Activated CD4-positive, CD25-positive, alpha-beta regulatory T cell (primary cell): Measurements from ENCODE around the gene AOAH.

ENCODE experiments used
- DNase-seq, 4 experiments: peaks; one replicate each; lab custom pipeline; 2025; lab: John Stamatoyannopoulos, UW

The AOAH gene

DNA sequence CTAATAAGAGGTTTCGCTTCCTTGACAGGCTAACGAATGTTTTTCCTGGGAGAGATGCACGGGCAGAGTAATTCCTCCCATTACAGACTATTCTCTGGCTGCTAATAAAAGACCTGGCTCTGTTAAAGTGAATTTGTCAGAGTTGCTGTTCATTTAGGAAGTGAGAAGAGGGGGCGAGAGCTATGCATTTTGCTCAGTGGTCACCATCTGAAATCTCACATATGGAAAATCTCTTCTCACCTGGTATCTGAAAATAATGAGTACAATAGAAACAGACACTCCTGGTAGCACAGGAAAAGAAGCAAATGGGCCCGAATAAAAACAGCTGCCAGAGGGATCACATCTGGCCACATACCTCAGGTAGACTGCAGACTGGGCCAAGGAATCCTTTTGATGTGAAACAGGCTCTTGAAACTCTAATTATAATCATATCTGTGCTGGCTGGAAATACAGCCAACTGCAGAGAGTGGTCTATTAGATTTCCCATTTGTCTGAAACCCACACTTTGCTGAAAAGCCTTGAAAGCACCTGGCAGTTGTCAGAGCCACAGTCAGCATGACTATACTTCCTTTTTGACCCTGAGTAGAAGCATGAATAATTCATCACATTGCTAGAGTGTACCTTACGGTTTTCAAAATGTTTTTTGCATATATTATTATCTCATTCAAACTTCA lies 33.6 kb downstream of the AOAH start:
- DNase-seq = no peak

DNA sequence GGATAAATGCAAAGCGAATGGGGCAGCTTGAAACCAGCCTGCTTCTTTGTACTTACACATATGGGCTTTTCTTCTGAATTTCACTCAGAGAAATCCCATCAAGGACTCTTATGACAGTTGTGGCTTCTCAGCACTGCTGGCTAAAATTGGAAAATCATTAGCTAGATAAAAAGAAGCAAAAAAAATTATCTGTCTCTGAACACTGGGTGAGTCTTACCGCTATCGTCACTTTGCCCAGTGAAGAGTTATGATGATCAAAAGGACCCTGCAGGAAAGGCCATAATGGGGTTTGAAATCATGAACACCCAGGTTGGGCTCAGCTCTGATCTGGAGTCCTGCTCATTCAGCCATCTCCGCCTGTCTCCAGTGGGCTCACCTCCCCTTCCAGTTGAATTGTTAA lies 34.3 kb downstream of the AOAH start:
- DNase-seq = no peak

GRCh38 chr7:36686499-36686898 lies 37.8 kb downstream of the AOAH start:
- DNase-seq = peak in 1 of 4 experiments; percentile 1

DNA sequence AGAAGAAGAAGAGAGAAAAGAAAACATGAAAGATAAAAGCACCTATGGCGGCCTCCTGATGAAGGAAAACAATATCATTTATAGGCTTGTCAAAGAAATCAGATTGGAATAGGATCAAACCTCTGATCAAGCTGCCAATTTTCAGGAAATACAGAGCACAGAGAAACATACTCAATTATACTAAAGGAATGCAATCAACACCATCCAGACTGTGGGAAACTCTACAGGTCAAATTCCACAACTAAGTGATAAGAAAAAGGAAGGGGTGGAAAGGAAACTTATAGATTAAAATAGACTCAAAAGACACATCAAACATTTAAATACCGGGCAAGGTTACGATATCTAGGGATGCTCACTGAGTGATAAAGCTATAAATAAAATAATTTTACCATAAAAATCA lies 39.3 kb downstream of the AOAH start:
- DNase-seq = no peak

GRCh38 chr7:36683695-36684357 lies 40.5 kb downstream of the AOAH start:
- DNase-seq = no peak

GRCh38 chr7:36683111-36683510 lies 41.2 kb downstream of the AOAH start:
- no peak for DNase-seq

GRCh38 chr7:36682102-36682501 lies 42.2 kb downstream of the AOAH start:
- no peak for DNase-seq

DNA sequence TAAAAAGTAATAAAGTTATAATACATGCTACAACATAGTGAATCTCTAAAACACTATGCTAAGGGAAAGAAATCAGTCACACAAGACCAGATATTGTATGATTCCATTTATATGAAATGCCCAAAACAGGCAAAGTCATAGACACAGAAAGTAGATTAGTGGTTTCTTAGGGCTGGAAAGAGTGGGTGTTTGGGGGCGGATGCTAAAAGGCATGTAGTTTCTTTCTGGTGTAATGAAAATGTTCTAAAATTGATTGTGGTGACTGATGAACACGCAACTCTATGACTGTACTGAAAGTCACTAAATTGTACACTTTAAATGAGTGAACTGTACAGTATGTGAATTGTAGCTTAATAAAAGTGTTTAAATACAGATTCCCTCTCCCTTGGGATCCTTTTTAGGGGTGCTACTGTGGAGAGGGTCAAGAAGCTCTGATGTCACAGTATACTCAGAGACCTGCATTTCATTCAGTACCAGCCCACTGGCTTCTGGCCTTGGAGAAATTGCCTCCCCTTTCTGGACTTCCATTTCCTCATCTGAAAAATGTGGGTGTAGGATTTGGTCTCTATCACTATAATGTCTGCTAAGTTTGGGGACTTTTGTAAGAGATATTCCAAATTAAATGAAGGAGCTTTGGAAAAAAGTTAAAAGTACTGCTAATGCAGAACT lies 46.4 kb downstream of the AOAH start:
- peak in 1 of 4 experiments; percentile 14 for DNase-seq

GRCh38 chr7:36673703-36674102 lies 50.6 kb downstream of the AOAH start:
- no peak for DNase-seq

- no peak for DNase-seq
Measured at GRCh38 chr7:36671432-36671829, 52.9 kb downstream of the AOAH start.

DNA sequence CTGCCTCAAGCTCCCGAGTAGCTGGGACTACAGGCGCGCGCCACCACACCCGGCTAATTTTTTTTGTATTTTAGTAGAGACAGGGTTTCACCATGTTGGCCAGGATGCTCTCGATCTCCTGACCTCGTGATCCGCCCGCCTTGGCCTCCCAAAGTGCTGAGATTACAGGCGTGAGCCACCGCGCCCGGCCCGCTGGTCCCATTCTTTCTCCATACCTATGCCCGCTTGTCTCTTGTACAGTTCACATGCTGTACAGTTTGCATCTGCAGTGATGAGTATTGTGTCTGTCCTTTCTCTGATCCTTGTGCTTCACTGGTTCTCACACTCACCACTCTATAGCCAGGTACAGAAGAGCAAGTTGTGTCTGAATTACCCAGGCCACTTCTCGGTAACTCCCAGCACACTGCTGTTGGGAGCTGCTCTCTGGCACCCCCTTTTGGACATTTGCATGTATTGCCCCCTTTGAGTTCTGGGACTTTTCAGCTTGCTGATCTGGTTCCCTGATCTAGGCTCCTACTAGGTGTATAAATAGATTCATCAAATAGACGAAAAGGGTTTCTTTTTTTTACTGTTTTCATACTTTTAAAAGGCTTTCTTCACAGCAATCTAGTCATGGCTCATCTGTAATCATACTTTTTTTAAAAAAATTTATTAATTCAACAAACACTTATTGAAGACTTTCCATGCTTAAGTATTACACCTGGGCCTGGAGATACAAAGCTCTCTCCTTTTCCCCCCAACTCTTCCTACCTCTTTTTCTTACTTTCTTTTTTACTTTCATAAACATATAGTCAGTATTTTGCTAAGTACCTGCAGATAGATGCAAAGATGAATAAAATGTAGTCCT lies 53.5 kb downstream of the AOAH start:
- peak; percentile 18 to 32 (median 24) for DNase-seq

DNA sequence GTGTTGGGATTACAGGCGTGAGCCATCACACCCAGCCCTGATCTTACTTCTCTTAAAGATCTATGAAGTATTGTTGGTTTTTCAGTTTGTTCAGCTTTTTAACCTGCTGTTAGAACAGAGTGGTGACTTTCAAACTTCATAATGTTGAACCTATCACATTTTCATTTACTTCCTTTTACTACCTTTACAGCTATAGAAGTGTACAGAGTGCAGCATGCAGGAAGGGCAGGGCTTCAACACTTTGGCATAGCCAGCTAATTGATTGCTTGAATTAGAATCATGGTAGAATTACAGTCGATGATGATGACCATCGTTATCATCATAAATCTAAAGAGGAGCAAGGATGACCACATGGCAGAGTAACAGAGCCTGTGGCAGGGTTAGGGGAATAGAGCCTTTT lies 55.5 kb downstream of the AOAH start:
- no peak for DNase-seq

DNA sequence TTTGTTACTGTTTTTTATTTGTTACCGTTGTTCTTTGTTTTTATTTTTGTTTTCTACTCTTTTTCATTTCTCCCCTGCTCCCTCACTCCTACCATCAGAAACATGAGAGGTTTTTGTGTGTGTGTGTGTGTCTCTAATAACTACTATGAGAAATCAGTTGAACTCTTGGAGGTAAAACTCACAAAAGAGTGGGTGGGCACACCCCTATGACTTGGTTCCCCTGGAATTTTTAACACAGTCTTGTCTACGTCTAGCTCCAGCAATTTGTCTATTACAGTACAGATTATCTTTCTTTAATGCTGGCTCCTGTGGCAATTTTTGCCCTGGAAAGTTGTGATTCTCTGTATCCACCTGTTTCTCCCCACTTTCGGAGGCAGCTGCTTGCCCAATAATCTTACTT lies 56.2 kb downstream of the AOAH start:
- DNase-seq = no peak

DNA sequence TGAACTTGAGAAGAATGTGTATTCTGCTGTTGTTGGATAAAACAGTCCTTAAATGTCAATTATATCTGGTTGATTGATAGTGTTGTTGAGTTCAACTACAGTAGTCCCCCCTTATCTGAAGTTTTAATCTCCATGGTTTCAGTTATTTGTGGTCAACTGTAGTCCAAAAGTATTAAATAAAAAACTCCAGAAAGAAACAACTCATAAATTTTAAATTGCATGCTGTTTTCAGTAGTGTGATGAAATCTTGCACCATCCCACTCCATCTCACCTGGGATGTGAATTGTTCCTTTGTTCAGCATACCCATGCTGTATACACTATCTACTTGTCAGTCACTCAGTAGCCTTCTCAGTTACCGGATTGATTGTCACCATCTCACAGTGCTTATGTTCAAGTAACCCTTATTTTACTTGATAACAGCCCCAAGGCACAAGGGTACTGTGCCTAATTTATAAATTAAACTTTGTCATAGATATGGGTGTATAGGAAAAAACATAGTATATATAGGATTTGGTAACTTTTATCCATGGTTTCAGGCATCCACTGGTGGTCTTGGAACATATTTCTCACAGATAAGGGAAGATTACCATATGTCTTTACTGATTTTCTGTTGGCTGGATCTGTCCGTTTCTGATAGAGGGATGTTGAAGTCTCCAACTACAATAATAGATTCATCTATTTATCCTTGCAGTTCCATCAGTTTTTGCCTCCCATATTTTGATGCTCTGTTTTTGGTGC lies 57.1 kb downstream of the AOAH start:
- no peak for DNase-seq

DNA sequence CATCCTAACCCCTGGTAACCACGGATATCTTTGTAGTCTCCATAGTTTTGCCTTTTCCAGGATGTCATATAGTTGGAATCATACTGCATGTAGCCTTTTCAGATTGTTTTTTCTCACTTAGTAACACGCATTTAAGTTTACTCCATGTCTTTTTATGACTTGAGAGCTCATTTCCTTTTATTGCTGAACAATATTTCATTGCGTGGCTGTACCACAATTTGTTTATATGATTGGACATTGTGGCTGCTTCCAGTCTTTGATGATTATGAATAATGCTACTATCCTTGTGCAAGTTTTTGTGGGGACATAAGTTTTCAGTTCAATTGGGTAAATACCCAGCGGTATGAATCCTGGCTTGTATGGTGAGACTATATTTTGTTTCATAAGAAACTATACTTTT lies 60.8 kb downstream of the AOAH start:
- no peak for DNase-seq

GRCh38 chr7:36661135-36661840 lies 63.0 kb downstream of the AOAH start:
- no peak for DNase-seq

DNA sequence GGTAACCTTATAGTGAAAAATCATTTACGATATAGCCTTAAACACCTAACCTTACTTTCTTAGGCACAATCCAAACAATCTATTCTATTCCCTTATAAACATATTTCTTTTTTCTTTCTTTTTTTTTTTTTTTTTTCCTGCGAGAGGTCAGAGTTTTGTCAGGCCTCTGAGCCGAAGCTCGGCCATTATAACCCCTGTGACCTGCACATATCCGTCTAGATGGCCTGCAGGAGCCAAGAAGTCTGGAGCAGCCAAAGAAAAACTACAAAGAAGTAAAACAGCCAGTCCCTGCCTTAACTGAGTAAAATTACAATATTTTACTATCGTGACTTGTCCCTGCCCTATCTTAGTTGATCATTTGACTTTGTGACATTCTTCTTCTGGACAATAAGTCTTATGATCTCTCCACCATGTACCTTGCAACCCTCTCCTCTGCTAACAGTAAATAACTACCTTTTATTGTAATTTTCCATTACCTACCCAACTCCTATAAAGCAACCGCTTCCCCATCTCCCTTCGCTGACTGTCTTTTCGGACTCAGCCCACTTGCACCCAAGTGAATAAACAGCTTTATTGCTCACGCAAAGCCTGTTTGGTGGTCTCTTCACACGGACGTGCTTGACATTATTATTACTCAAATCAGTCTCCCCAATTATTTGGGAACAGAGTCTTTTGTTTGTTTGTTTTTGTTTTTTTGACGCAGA lies 64.5 kb downstream of the AOAH start:
- DNase-seq = no peak

DNA sequence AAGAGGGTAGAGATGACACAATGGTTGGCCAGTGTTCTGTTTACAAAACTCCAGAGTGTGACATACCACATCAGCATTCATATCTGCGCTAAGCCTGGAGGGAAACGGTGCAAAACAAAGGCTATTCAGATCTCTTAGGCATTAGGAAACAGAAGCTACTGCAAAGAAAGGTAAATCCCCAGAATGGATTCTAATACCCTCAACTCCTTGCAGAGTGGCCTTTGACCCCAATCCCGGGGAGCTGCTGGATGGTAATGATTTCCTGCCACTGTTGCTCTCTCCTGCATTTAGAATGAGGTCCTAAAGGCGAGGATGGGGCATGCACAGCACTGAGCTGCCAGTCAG lies 65.2 kb downstream of the AOAH start:
- no peak for DNase-seq

DNA sequence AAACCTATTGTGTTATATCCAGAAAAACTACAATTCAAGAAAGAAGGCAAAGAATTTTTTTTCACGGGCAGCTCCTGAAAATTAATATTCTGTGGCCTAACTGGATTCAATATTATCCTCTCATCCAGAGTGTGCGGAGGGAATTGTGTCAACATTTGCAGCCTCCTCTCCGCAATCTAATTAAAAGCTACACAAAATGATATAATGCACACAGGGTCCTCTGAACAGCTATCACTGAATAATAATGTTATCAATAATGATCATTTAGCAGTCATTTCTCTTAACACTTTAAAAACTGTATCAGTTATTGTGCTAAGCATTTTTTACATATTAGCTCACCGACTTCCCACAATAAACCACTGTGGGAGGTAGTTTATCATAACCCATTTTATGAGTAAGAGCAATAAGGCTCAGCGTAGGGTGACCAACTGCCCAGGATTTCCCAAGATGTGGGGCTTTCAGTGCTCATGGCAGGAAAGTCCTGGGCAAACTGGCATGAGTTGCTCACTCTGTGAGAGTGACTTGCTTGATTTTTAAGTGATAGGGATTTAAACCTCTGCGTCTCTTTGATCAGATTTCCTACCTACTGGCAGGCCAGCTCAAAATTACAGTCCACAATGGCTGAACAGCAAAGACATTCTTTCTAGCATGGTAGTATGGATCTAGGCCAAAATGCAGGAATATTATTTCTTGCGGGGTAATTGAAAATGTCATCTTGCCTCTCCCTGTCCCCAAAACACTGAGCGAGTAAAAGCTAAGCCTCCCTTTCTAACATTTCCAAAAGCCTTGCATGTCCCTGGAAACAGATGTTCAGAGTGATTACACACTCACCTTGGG lies 65.7 kb downstream of the AOAH start:
- DNase-seq = no peak
